ENCODE measurements around the gene HIGD1A. TPM values are rescaled to one million over a fixed set of nuclear protein-coding genes. Genes with fewer than 3 reads are reported as not detected.

HIGD1A gene
- total RNA-seq, 1 donor from 2014 or later, result 173 TPM

DNA sequence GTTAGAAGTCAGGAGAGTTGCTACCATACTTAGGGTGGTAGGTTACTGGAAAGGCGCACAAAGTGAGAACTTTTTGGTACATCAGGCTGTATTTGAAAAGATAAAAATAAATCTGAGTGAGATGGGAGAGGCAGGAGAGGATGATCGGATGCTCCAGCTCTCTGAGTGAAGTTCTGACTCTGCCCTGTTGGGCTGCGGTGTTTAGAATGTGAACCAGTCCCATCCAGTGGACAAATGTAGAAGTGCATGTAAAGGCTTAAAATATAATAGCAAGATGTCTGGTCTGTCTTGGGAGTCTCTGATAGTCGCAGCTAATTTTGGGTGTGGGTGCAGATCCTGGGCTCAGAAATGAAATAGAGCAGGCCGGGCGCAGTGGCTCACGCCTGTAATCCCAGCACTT is 35.3 kb upstream of the HIGD1A start:
- no peaks in the 10 kb centered on the region for H3K9me3 ChIP-seq
- no peaks in the 10 kb centered on the region for H3K4me1 ChIP-seq
- H3K36me3 ChIP-seq, result no peaks in the 10 kb centered on the region
- no peak for TF ChIP-seq POLR2A (IDR thresholded peaks at IDR 0.05)
- TF ChIP-seq, protein P1, sequence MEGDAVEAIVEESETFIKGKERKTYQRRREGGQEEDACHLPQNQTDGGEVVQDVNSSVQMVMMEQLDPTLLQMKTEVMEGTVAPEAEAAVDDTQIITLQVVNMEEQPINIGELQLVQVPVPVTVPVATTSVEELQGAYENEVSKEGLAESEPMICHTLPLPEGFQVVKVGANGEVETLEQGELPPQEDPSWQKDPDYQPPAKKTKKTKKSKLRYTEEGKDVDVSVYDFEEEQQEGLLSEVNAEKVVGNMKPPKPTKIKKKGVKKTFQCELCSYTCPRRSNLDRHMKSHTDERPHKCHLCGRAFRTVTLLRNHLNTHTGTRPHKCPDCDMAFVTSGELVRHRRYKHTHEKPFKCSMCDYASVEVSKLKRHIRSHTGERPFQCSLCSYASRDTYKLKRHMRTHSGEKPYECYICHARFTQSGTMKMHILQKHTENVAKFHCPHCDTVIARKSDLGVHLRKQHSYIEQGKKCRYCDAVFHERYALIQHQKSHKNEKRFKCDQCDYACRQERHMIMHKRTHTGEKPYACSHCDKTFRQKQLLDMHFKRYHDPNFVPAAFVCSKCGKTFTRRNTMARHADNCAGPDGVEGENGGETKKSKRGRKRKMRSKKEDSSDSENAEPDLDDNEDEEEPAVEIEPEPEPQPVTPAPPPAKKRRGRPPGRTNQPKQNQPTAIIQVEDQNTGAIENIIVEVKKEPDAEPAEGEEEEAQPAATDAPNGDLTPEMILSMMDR (IDR thresholded peaks at IDR 0.05), result peak; percentile 27 to 84 (median 48)
- no peak for TF ChIP-seq POLR2AphosphoS5 (IDR thresholded peaks at IDR 0.05; ENCODE audit: insufficient read depth in 1 of 2, low read depth in 1 of 2)
- intact Hi-C loops (cut with DNase I), result loop anchor here (10.0 kb wide), 1 partner anchor 55 kb away; no protein-coding TSS in a partner anchor
- no peaks in the 10 kb centered on the region for H3K27me3 ChIP-seq
- no peak for DNase-seq (ENCODE audit: extremely low spot score in 2 of 2)
- peak overlapping the region in 1 of 2 donors; percentile 10 for H3K4me3 ChIP-seq
- no peak overlapping the region for H3K27ac ChIP-seq

DNA sequence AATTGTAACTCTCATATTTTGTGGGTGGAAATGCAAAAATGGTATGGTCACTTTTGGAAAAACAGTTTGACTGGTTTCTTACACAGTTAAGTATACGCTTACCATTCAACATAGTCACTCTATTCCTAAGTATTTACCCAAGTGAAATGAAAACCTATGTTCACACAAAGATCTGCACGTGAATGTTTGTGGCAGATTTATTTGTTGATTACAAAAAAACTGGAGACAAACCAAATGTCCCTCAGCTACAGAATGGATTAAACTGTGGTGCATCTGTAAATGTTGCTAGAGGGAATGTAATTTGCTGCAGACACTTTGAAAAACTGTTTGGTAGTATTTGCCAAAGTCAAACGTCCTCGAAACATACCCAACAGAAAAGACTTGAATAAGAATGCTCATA is 34.3 kb upstream of the HIGD1A start:
- Histone ChIP-seq H3K9me3 (no peaks in the 10 kb centered on the region), H3K27me3 (no peaks in the 10 kb centered on the region), H3K27ac (no peak overlapping the region), H3K4me3 (no peak overlapping the region), H3K4me1 (no peaks in the 10 kb centered on the region), H3K36me3 (no peaks in the 10 kb centered on the region)
- no peak for DNase-seq (ENCODE audit: extremely low spot score in 2 of 2)
- intact Hi-C loops (cut with DNase I), result no loop called here
- TF ChIP-seq POLR2AphosphoS5 (IDR thresholded peaks at IDR 0.05; ENCODE audit: insufficient read depth in 1 of 2, low read depth in 1 of 2) (no peak), POLR2A (IDR thresholded peaks at IDR 0.05) (no peak)
- TF ChIP-seq, protein P1 (IDR thresholded peaks at IDR 0.05), result no peak

DNA sequence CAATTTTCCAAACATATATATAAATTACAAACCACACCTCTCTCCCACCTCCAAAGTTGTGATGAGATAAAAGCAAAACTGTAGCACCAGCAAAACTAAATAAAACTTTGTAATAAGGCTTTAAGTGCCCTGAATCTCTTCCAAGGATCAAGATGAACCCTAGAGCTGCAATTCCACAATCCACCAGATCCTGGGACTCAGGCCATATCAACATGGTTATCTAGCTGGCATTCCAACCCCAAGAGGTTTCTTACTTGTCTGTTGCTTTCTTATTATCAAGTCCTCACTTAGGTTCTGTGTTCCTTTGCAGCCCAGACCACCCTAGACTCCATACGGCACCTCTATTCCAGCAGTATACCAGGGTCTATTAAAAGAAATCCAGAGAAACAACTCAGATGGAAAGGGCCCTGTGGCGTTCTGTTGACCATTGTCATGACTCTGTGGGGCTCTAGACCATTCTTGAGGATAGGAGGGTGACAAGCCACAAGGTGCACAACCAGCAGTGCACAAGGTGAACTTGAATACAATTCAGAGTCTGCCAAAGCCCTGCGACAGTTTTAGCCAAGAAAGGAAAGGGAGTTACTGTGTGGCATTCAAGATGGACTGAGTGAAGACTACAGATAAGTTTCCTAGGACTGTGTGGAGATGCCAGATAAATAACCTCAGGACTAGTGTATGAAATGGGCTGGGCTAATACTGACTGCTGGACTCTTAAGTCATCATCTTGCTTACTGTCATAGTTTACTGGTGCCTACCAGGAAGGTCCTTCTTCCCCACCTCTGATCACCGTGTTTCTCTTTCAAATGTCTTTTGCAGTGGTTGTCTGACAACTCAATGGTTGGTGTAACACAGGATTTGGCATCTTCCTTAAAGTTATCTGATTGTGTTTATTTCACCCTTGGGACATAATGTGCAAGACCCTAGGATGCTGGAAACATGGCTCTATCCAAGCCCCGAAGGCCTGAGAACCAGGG is 32.1 kb upstream of the HIGD1A start:
- H3K9me3 ChIP-seq, result no peaks in the 10 kb centered on the region
- no peak overlapping the region for H3K4me3 ChIP-seq
- H3K27ac ChIP-seq, result no peak overlapping the region
- no peaks in the 10 kb centered on the region for H3K4me1 ChIP-seq
- no peaks in the 10 kb centered on the region for H3K27me3 ChIP-seq
- no peaks in the 10 kb centered on the region for H3K36me3 ChIP-seq
- no peak for DNase-seq (ENCODE audit: extremely low spot score in 2 of 2)
- intact Hi-C loops (cut with DNase I), result no loop called here
- TF ChIP-seq, protein P1 (IDR thresholded peaks at IDR 0.05), result no peak
- TF ChIP-seq POLR2AphosphoS5 (IDR thresholded peaks at IDR 0.05; ENCODE audit: insufficient read depth in 1 of 2, low read depth in 1 of 2) (no peak), POLR2A (IDR thresholded peaks at IDR 0.05) (no peak)

DNA sequence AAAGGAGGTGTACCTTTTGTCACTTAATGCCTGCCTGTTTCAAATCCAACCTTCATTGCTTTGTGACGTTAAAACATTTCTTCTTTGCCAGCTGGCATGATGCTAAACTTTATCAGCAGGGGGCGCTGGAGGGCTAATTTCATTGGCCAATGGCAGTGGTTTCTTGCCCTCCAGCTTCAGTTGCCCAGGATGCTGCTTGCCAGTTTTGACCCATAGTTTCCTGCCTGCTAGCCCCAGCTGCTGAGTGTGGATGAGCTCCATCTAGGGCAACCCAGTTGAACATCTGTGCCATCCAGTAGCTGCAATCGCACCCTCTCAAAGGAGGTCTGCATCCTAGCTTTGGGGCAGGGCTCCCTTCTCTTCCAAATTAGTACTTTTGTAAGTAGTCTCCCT is 27.0 kb upstream of the HIGD1A start:
- Histone ChIP-seq H3K27me3 (no peaks in the 10 kb centered on the region), H3K4me3 (no peak overlapping the region), H3K36me3 (no peaks in the 10 kb centered on the region), H3K27ac (no peak overlapping the region), H3K4me1 (no peaks in the 10 kb centered on the region), H3K9me3 (no peaks in the 10 kb centered on the region)
- TF ChIP-seq, protein P1 (IDR thresholded peaks at IDR 0.05), result peak; percentile 27 to 66 (median 63)
- no peak for TF ChIP-seq POLR2AphosphoS5 (IDR thresholded peaks at IDR 0.05; ENCODE audit: insufficient read depth in 1 of 2, low read depth in 1 of 2)
- intact Hi-C loops (cut with DNase I), result loop anchor here (5.0 kb wide), 1 partner anchor 51 kb away; no protein-coding TSS in a partner anchor
- DNase-seq (ENCODE audit: extremely low spot score in 2 of 2), result no peak

Data from vagina (tissue), 2 donors.